T-helper 2 cell treated with Interferon-gamma antibody and Interleukin-4, amounts not matched to agents 5 μg/mL and 100 μg/mL, for 36 hours (primary cell): Measurements from ENCODE around the gene ADAMTS2.

Experiments used
- DNase-seq: peaks from one replicate; pipeline ENCODE4 v3.0.0; 2021; ENCODE audit warnings: low spot score
- H3K27ac Mint-ChIP-seq: one replicate; pipeline ENCODE4 v1.8.0; 2021; ENCODE audit warnings: mild to moderate bottlenecking, mixed read lengths
- H3K27me3 Mint-ChIP-seq: one replicate; pipeline ENCODE4 v1.8.0; 2021; ENCODE audit warnings: low read depth, mixed read lengths
- H3K36me3 Mint-ChIP-seq: one replicate; pipeline ENCODE4 v1.8.0; 2021; ENCODE audit warnings: low read depth, mixed read lengths
- H3K4me1 Mint-ChIP-seq: one replicate; pipeline ENCODE4 v1.8.0; 2021; ENCODE audit warnings: low read depth, mixed read lengths
- H3K4me3 Mint-ChIP-seq: one replicate; pipeline ENCODE4 v1.8.0; 2022; ENCODE audit warnings: mild to moderate bottlenecking, moderate library complexity, mixed read lengths
- H3K9me3 Mint-ChIP-seq: one replicate; pipeline ENCODE4 v1.8.0; 2021; ENCODE audit warnings: mixed read lengths

ADAMTS2 gene

GRCh38 chr5:179375831-179376365 lies 30.6 kb upstream of the ADAMTS2 start:
- DNase-seq = no peak
- H3K4me1 Mint-ChIP-seq = no peaks in the 10 kb centered on the region
- no peaks in the 10 kb centered on the region for H3K36me3 Mint-ChIP-seq
- no peaks in the 10 kb centered on the region for H3K27me3 Mint-ChIP-seq
- no peaks in the 10 kb centered on the region for H3K9me3 Mint-ChIP-seq
- H3K4me3 Mint-ChIP-seq = no peak overlapping the region
- no peak overlapping the region for H3K27ac Mint-ChIP-seq

GRCh38 chr5:179375236-179375685 lies 30.0 kb upstream of the ADAMTS2 start:
- no peaks in the 10 kb centered on the region for H3K9me3 Mint-ChIP-seq

GRCh38 chr5:179374506-179375235 lies 29.4 kb upstream of the ADAMTS2 start:
- no peaks in the 10 kb centered on the region for H3K27me3 Mint-ChIP-seq
- H3K4me1 Mint-ChIP-seq = no peaks in the 10 kb centered on the region
- H3K36me3 Mint-ChIP-seq = no peaks in the 10 kb centered on the region
- no peaks in the 10 kb centered on the region for H3K9me3 Mint-ChIP-seq
- no peak for DNase-seq
- no peak overlapping the region for H3K27ac Mint-ChIP-seq
- H3K4me3 Mint-ChIP-seq = no peak overlapping the region

More at GRCh38 chr5:179375236-179375685, 30.0 kb upstream of the ADAMTS2 start:
- no peak overlapping the region for H3K4me3 Mint-ChIP-seq
- no peaks in the 10 kb centered on the region for H3K27me3 Mint-ChIP-seq
- H3K27ac Mint-ChIP-seq = no peak overlapping the region
- H3K36me3 Mint-ChIP-seq = no peaks in the 10 kb centered on the region
- no peak for DNase-seq
- H3K4me1 Mint-ChIP-seq = no peaks in the 10 kb centered on the region

- H3K4me1 Mint-ChIP-seq = no peaks in the 10 kb centered on the region
- H3K36me3 Mint-ChIP-seq = no peaks in the 10 kb centered on the region
- no peak overlapping the region for H3K4me3 Mint-ChIP-seq
- H3K27ac Mint-ChIP-seq = no peak overlapping the region
- DNase-seq = no peak
- no peaks in the 10 kb centered on the region for H3K27me3 Mint-ChIP-seq
- H3K9me3 Mint-ChIP-seq = no peaks in the 10 kb centered on the region
Measured at GRCh38 chr5:179373961-179374505, 28.8 kb upstream of the ADAMTS2 start.

GRCh38 chr5:179373101-179373934 lies 28.1 kb upstream of the ADAMTS2 start:
- H3K9me3 Mint-ChIP-seq = no peaks in the 10 kb centered on the region
- H3K27me3 Mint-ChIP-seq = no peaks in the 10 kb centered on the region
- H3K36me3 Mint-ChIP-seq = no peaks in the 10 kb centered on the region
- no peak overlapping the region for H3K27ac Mint-ChIP-seq
- no peak overlapping the region for H3K4me3 Mint-ChIP-seq
- no peak for DNase-seq
- H3K4me1 Mint-ChIP-seq = no peaks in the 10 kb centered on the region

- no peak for DNase-seq
- no peaks in the 10 kb centered on the region for H3K36me3 Mint-ChIP-seq
- H3K27me3 Mint-ChIP-seq = no peaks in the 10 kb centered on the region
- no peaks in the 10 kb centered on the region for H3K9me3 Mint-ChIP-seq
- H3K27ac Mint-ChIP-seq = no peak overlapping the region
- H3K4me1 Mint-ChIP-seq = no peaks in the 10 kb centered on the region
- no peak overlapping the region for H3K4me3 Mint-ChIP-seq
Measured at GRCh38 chr5:179371681-179372680, 26.7 kb upstream of the ADAMTS2 start.

GRCh38 chr5:179371121-179371510 lies 25.9 kb upstream of the ADAMTS2 start:
- no peaks in the 10 kb centered on the region for H3K4me1 Mint-ChIP-seq
- no peak overlapping the region for H3K4me3 Mint-ChIP-seq
- no peaks in the 10 kb centered on the region for H3K27me3 Mint-ChIP-seq
- DNase-seq = no peak
- H3K27ac Mint-ChIP-seq = no peak overlapping the region
- no peaks in the 10 kb centered on the region for H3K9me3 Mint-ChIP-seq
- H3K36me3 Mint-ChIP-seq = no peaks in the 10 kb centered on the region

- H3K36me3 Mint-ChIP-seq = no peaks in the 10 kb centered on the region
- H3K27me3 Mint-ChIP-seq = no peaks in the 10 kb centered on the region
- DNase-seq = no peak
- H3K4me1 Mint-ChIP-seq = no peaks in the 10 kb centered on the region
- no peaks in the 10 kb centered on the region for H3K9me3 Mint-ChIP-seq
- no peak overlapping the region for H3K27ac Mint-ChIP-seq
- no peak overlapping the region for H3K4me3 Mint-ChIP-seq
Measured at GRCh38 chr5:179370490-179371120, 25.3 kb upstream of the ADAMTS2 start.

GRCh38 chr5:179369530-179369884 lies 24.2 kb upstream of the ADAMTS2 start:
- H3K27me3 Mint-ChIP-seq = no peaks in the 10 kb centered on the region
- no peak for DNase-seq
- no peak overlapping the region for H3K27ac Mint-ChIP-seq
- H3K4me1 Mint-ChIP-seq = no peaks in the 10 kb centered on the region
- no peaks in the 10 kb centered on the region for H3K9me3 Mint-ChIP-seq
- no peaks in the 10 kb centered on the region for H3K36me3 Mint-ChIP-seq
- H3K4me3 Mint-ChIP-seq = no peak overlapping the region

- no peak overlapping the region for H3K27ac Mint-ChIP-seq
- no peaks in the 10 kb centered on the region for H3K36me3 Mint-ChIP-seq
- no peaks in the 10 kb centered on the region for H3K9me3 Mint-ChIP-seq
- no peak overlapping the region for H3K4me3 Mint-ChIP-seq
- no peaks in the 10 kb centered on the region for H3K27me3 Mint-ChIP-seq
- no peaks in the 10 kb centered on the region for H3K4me1 Mint-ChIP-seq
- DNase-seq = no peak
Measured at GRCh38 chr5:179368806-179369529, 23.7 kb upstream of the ADAMTS2 start.

- Mint-ChIP-seq H3K4me3 (no peak overlapping the region), H3K36me3 (no peaks in the 10 kb centered on the region), H3K9me3 (no peaks in the 10 kb centered on the region), H3K4me1 (no peaks in the 10 kb centered on the region), H3K27me3 (no peaks in the 10 kb centered on the region), H3K27ac (no peak overlapping the region)
- DNase-seq = no peak
Measured at GRCh38 chr5:179368126-179368805, 23.0 kb upstream of the ADAMTS2 start.

- H3K27me3 Mint-ChIP-seq = no peaks in the 10 kb centered on the region
Measured at GRCh38 chr5:179367491-179367890, 22.2 kb upstream of the ADAMTS2 start.

More at GRCh38 chr5:179367491-179367890, 22.2 kb upstream of the ADAMTS2 start:
- Mint-ChIP-seq H3K9me3 (no peaks in the 10 kb centered on the region), H3K36me3 (no peaks in the 10 kb centered on the region), H3K27ac (no peak overlapping the region), H3K4me1 (no peaks in the 10 kb centered on the region), H3K4me3 (no peak overlapping the region)
- no peak for DNase-seq
